Stimulated activated naive B cell treated with anti-CD40 and anti-IgM and Interleukin-4, amounts not matched to agents 10 μg/mL and 1 μg/mL and 100 μg/mL, for 72 hours (primary cell): ENCODE data around the gene TPP2.
A peak's percentile ranks its signal among the peaks of the same experiment; 100 is the strongest.

Experiments
- ATAC-seq, 2 donors: fragments of 150-1000 bp; cut with Tn5 transposase; replicated peaks; 2 replicates each; pipeline ENCODE4 v1.10.0; 2021; ENCODE audit warnings: moderate library complexity in 1 of 2
- DNase-seq: peaks from one replicate; pipeline ENCODE4 v3.0.0; 2021
- H3K27ac Mint-ChIP-seq: one replicate; pipeline ENCODE4 v1.8.0; 2022; ENCODE audit warnings: mild to moderate bottlenecking, mixed read lengths
- H3K27me3 Mint-ChIP-seq, 2 donors: one replicate each; pipeline ENCODE4 v1.8.0; 2022; ENCODE audit warnings: mixed read lengths in 2 of 2
- H3K36me3 Mint-ChIP-seq, 2 donors: one replicate each; pipeline ENCODE4 v1.8.0; 2022; ENCODE audit warnings: mixed read lengths in 2 of 2, mild to moderate bottlenecking in 1 of 2
- H3K4me1 Mint-ChIP-seq, 2 donors: one replicate each; pipeline ENCODE4 v1.8.0; 2022; ENCODE audit warnings: mixed read lengths in 2 of 2, mild to moderate bottlenecking in 1 of 2
- H3K4me3 Mint-ChIP-seq, 2 donors: one replicate each; pipeline ENCODE4 v1.8.0; 2022; ENCODE audit warnings: mild to moderate bottlenecking in 2 of 2, mixed read lengths in 2 of 2, moderate library complexity in 1 of 2
- H3K9me3 Mint-ChIP-seq, 2 donors: one replicate each; pipeline ENCODE4 v1.8.0; 2022; ENCODE audit warnings: mixed read lengths in 2 of 2, mild to moderate bottlenecking in 1 of 2

The TPP2 gene

GRCh38 chr13:102596147-102597028 is at the start of gene TPP2:
TSS of gene TPP2 (plus strand) at chr13:102596986. CDS start at chr13:102597039, 53 bp downstream.
- Mint-ChIP-seq H3K36me3 (peaks cover 11 to 12% of the 10 kb centered on the region in 2 donors), H3K9me3 (no peaks in the 10 kb centered on the region), H3K4me3 (peak within 1 kb of the TSS; percentile 85 to 94), H3K27ac (peak within 1 kb of the TSS; percentile 99), H3K27me3 (no peaks in the 10 kb centered on the region), H3K4me1 (peaks cover 29 to 54% of the 10 kb centered on the region in 2 donors)
- peak; percentile 98 for DNase-seq
- peak; percentile 92 to 93 for ATAC-seq

GRCh38 chr13:102548811-102549210 is 48.0 kb upstream of the TPP2 start:
- no peaks in the 10 kb centered on the region for H3K36me3 Mint-ChIP-seq
- no peak for DNase-seq
- peaks cover 0 to 4% of the 10 kb centered on the region in 2 donors for H3K27me3 Mint-ChIP-seq
- H3K9me3 Mint-ChIP-seq, result peaks cover 0 to 2% of the 10 kb centered on the region in 2 donors
- no peak for ATAC-seq
- no peak overlapping the region for H3K27ac Mint-ChIP-seq
- no peak overlapping the region for H3K4me3 Mint-ChIP-seq
- H3K4me1 Mint-ChIP-seq, result no peaks in the 10 kb centered on the region

- H3K27me3 Mint-ChIP-seq, result peaks cover 7 to 10% of the 10 kb centered on the region in 2 donors
- DNase-seq (no peak), ATAC-seq (no peak)
- H3K9me3 Mint-ChIP-seq, result peaks cover 0 to 2% of the 10 kb centered on the region in 2 donors
- no peaks in the 10 kb centered on the region for H3K36me3 Mint-ChIP-seq
- no peak overlapping the region for H3K4me3 Mint-ChIP-seq
- H3K27ac Mint-ChIP-seq, result no peak overlapping the region
- H3K4me1 Mint-ChIP-seq, result no peaks in the 10 kb centered on the region
Observed at GRCh38 chr13:102550507-102550906, 46.3 kb upstream of the TPP2 start.

DNA sequence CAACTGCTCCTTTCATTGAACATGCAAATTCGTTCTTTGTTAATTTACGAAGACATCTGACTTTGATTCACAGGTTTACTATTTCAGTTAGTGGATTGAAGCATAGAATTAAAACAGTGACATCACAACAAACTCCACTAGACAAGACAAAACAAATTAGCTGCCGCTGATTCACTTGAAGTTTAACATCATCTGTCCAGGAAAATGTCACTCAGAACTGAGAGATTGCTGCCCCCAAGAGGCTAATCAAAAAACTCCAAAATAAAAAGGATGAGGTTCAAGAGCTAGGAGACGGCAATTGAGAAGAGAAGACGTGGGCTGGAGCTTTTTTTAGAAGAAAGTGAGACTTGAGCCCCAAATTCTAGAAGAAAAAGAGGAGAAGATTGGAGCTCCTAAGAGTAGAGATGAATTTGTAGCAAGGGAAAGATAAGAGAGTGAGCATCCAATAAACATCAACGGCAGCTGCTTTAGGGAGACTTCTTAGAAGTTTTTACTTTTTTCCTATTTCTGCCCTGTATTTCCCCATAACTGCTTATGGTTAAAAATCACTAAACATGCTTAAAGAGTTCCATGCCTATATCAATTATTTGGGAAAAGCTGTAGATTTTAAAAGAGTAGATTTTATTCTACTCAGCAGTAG is 40.8 kb upstream of the TPP2 start:
- Mint-ChIP-seq H3K4me3 (no peak overlapping the region), H3K4me1 (peaks cover 3 to 6% of the 10 kb centered on the region in 2 donors), H3K27ac (no peak overlapping the region), H3K27me3 (peaks cover 10 to 13% of the 10 kb centered on the region in 2 donors), H3K36me3 (no peaks in the 10 kb centered on the region), H3K9me3 (no peaks in the 10 kb centered on the region)
- DNase-seq (no peak), ATAC-seq (peak; percentile 57 to 74)

GRCh38 chr13:102556806-102557205 is 40.0 kb upstream of the TPP2 start:
- H3K4me1 Mint-ChIP-seq, result peaks cover 3 to 6% of the 10 kb centered on the region in 2 donors
- DNase-seq (no peak), ATAC-seq (no peak)
- no peaks in the 10 kb centered on the region for H3K36me3 Mint-ChIP-seq
- H3K27me3 Mint-ChIP-seq, result peaks cover 10 to 13% of the 10 kb centered on the region in 2 donors
- no peaks in the 10 kb centered on the region for H3K9me3 Mint-ChIP-seq
- no peak overlapping the region for H3K4me3 Mint-ChIP-seq
- H3K27ac Mint-ChIP-seq, result no peak overlapping the region

- peaks cover 18 to 22% of the 10 kb centered on the region in 2 donors for H3K27me3 Mint-ChIP-seq
- H3K36me3 Mint-ChIP-seq, result no peaks in the 10 kb centered on the region
- DNase-seq (no peak), ATAC-seq (no peak)
- no peak overlapping the region for H3K27ac Mint-ChIP-seq
- peaks cover 0 to 1% of the 10 kb centered on the region in 2 donors for H3K9me3 Mint-ChIP-seq
- H3K4me3 Mint-ChIP-seq, result no peak overlapping the region
- peaks cover 3 to 6% of the 10 kb centered on the region in 2 donors for H3K4me1 Mint-ChIP-seq
Observed at GRCh38 chr13:102558029-102558428, 38.8 kb upstream of the TPP2 start.

- no peaks in the 10 kb centered on the region for H3K4me1 Mint-ChIP-seq
- H3K36me3 Mint-ChIP-seq, result no peaks in the 10 kb centered on the region
- H3K27me3 Mint-ChIP-seq, result peaks cover 18 to 25% of the 10 kb centered on the region in 2 donors
- H3K27ac Mint-ChIP-seq, result no peak overlapping the region
- ATAC-seq, result no peak
- peaks cover 0 to 1% of the 10 kb centered on the region in 2 donors for H3K9me3 Mint-ChIP-seq
- H3K4me3 Mint-ChIP-seq, result no peak overlapping the region
- DNase-seq, result no peak
Observed at GRCh38 chr13:102561933-102562332, 34.9 kb upstream of the TPP2 start.

DNA sequence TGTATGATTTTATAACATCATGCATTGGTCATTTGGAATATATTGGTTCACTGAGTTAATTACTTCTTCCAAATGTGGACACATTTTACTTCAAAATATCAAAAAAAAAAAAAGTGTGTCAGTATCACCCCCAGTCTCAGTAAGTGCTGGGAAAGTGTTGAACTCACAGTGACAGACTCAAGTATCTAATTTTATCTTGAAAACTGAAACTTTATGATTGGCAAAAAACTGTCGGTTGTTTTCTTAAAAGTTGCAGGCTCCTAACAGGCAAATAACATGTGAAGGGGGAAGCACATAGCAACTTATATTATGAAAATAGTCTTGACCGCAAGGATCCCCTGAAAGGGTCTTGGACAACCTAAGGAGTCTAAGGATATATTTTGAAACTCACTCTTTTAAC is 33.5 kb upstream of the TPP2 start:
- DNase-seq (no peak), ATAC-seq (no peak)
- H3K4me1 Mint-ChIP-seq, result no peaks in the 10 kb centered on the region
- no peaks in the 10 kb centered on the region for H3K36me3 Mint-ChIP-seq
- peaks cover 18 to 25% of the 10 kb centered on the region in 2 donors for H3K27me3 Mint-ChIP-seq
- no peak overlapping the region for H3K4me3 Mint-ChIP-seq
- H3K9me3 Mint-ChIP-seq, result peaks cover 0 to 1% of the 10 kb centered on the region in 2 donors
- no peak overlapping the region for H3K27ac Mint-ChIP-seq

DNA sequence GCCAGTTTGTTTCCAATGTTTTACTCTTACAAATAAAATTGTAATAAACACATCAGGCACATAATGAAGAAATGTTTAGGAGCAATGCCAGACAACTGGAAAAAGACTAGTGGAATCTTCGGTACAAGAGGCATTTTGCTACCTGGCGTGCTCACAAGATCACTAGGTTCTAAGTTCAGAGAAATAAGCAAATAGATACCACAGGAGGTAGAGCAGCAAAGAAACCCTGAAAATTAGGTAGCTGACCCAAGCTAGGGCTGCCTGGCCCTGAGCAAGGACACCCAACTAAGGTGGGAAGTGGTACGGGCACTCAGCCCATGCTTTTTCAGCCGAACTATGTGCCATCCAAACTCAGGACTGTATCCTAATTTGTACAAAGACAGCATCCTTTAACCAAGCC is 32.2 kb upstream of the TPP2 start:
- Mint-ChIP-seq H3K9me3 (peaks cover 0 to 1% of the 10 kb centered on the region in 2 donors), H3K27ac (no peak overlapping the region), H3K4me3 (no peak overlapping the region), H3K36me3 (no peaks in the 10 kb centered on the region), H3K27me3 (peaks cover 18 to 25% of the 10 kb centered on the region in 2 donors), H3K4me1 (no peaks in the 10 kb centered on the region)
- ATAC-seq (no peak), DNase-seq (no peak)

GRCh38 chr13:102566513-102566912 is 30.3 kb upstream of the TPP2 start:
- Mint-ChIP-seq H3K4me1 (no peaks in the 10 kb centered on the region), H3K27me3 (peaks cover 18 to 25% of the 10 kb centered on the region in 2 donors), H3K36me3 (no peaks in the 10 kb centered on the region), H3K4me3 (no peak overlapping the region), H3K27ac (no peak overlapping the region), H3K9me3 (peaks cover 0 to 1% of the 10 kb centered on the region in 2 donors)
- ATAC-seq, result no peak
- no peak for DNase-seq

DNA sequence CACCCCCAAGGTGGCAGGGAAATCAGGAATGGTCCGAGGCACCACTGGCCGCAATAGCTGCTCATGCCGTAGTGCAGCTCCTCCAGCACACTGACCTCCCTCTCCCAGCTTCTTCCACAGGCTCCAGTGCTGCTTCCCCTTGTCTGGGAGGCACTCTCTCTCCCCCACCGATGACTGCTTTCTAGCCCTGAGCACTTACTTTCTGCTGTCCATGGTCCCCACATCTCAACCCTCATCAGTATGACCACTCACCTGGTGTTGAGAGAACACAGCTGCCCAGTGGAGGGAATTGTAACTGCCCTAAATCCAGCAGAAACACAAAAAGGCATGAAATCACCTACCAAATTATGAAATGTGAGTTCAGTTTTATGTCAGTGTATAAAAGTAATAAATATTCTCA is 28.9 kb upstream of the TPP2 start:
- Mint-ChIP-seq H3K36me3 (no peaks in the 10 kb centered on the region), H3K9me3 (no peaks in the 10 kb centered on the region), H3K4me1 (no peaks in the 10 kb centered on the region), H3K4me3 (no peak overlapping the region), H3K27ac (no peak overlapping the region), H3K27me3 (peaks cover 11 to 17% of the 10 kb centered on the region in 2 donors)
- DNase-seq, result no peak
- no peak for ATAC-seq

- DNase-seq, result no peak
- ATAC-seq, result no peak
- no peak overlapping the region for H3K27ac Mint-ChIP-seq
- no peaks in the 10 kb centered on the region for H3K9me3 Mint-ChIP-seq
- no peak overlapping the region for H3K4me3 Mint-ChIP-seq
- H3K36me3 Mint-ChIP-seq, result no peaks in the 10 kb centered on the region
- H3K4me1 Mint-ChIP-seq, result no peaks in the 10 kb centered on the region
- H3K27me3 Mint-ChIP-seq, result peaks cover 11 to 21% of the 10 kb centered on the region in 2 donors
Observed at GRCh38 chr13:102569488-102569887, 27.3 kb upstream of the TPP2 start.

- H3K27me3 Mint-ChIP-seq, result peaks cover 6 to 12% of the 10 kb centered on the region in 2 donors
- ATAC-seq, result no peak
Observed at GRCh38 chr13:102571075-102571474, 25.7 kb upstream of the TPP2 start.

GRCh38 chr13:102572323-102572722 is 24.5 kb upstream of the TPP2 start:
- no peaks in the 10 kb centered on the region for H3K9me3 Mint-ChIP-seq
- peaks cover 0 to 5% of the 10 kb centered on the region in 2 donors for H3K27me3 Mint-ChIP-seq
- H3K4me1 Mint-ChIP-seq, result no peaks in the 10 kb centered on the region
- no peak overlapping the region for H3K27ac Mint-ChIP-seq
- ATAC-seq (no peak), DNase-seq (no peak)
- H3K4me3 Mint-ChIP-seq, result no peak overlapping the region
- H3K36me3 Mint-ChIP-seq, result no peaks in the 10 kb centered on the region

More at GRCh38 chr13:102571075-102571474, 25.7 kb upstream of the TPP2 start:
- no peak overlapping the region for H3K27ac Mint-ChIP-seq
- H3K9me3 Mint-ChIP-seq, result no peaks in the 10 kb centered on the region
- H3K4me1 Mint-ChIP-seq, result no peaks in the 10 kb centered on the region
- H3K4me3 Mint-ChIP-seq, result no peak overlapping the region
- no peaks in the 10 kb centered on the region for H3K36me3 Mint-ChIP-seq
- no peak for DNase-seq
